Fibroblast of lung (primary cell): ENCODE measurements around the gene ALAS1. TPM values are rescaled to one million over a fixed set of nuclear protein-coding genes. Genes with fewer than 3 reads are reported as not detected.
A peak's percentile ranks its signal among the peaks of the same experiment; 100 is the strongest.

ENCODE experiments used
- DNase-seq, 2 donors: peaks; one replicate each; pipeline versions ENCODE4 v3.0.0 to v3.0.0-alpha.2; 2010; ENCODE audit warnings: low read depth in 2 of 2
- H2AFZ ChIP-seq: 2 replicates; pipeline ENCODE4 v1.5.1; 2012; ENCODE audit warnings: low read length, control low read depth, inconsistent platforms
- H3K27ac ChIP-seq: 2 replicates; pipeline ENCODE4 v1.5.1; 2011; ENCODE audit warnings: low read length, control low read depth; ENCODE audit not compliant: insufficient read depth
- H3K27me3 ChIP-seq: 2 replicates; pipeline ENCODE4 v1.5.1; 2011; ENCODE audit warnings: mild to moderate bottlenecking, low read length; ENCODE audit not compliant: control insufficient read depth, insufficient read depth
- H3K36me3 ChIP-seq: 2 replicates; pipeline ENCODE4 v1.5.1; 2011; ENCODE audit warnings: low read length; ENCODE audit not compliant: control insufficient read depth, insufficient read depth
- H3K4me1 ChIP-seq: 2 replicates; pipeline ENCODE4 v1.5.1; 2011; ENCODE audit warnings: low read length; ENCODE audit not compliant: control insufficient read depth, insufficient read depth; ENCODE audit errors: extremely low read depth
- H3K4me2 ChIP-seq: 2 replicates; pipeline ENCODE4 v1.5.1; 2011; ENCODE audit warnings: low read length, control low read depth; ENCODE audit not compliant: insufficient read depth; ENCODE audit errors: extremely low read depth
- H3K4me3 ChIP-seq, 4 experiments: fragments of 200-600 bp in 1 of 4; sonication (generic) in 1 of 4; replicated peaks in 1 of 4; 2 replicates each; pipeline ENCODE4 v1.5.1; 2011 to 2016; ENCODE audit warnings: low read length in 4 of 4, low read depth in 3 of 4, mild to moderate bottlenecking in 3 of 4, control low read depth in 2 of 4, inconsistent platforms in 1 of 4, mixed read lengths in 1 of 4; ENCODE audit not compliant: insufficient read depth in 1 of 4; ENCODE audit errors: control extremely low read depth in 1 of 4
- H3K79me2 ChIP-seq: 2 replicates; pipeline ENCODE4 v1.5.1; 2012; ENCODE audit warnings: mild to moderate bottlenecking, low read length, inconsistent platforms; ENCODE audit not compliant: control insufficient read depth, insufficient read depth
- H3K9ac ChIP-seq: 2 replicates; pipeline ENCODE4 v1.5.1; 2011; ENCODE audit warnings: mild to moderate bottlenecking, low read length, control low read depth; ENCODE audit not compliant: insufficient read depth
- H3K9me3 ChIP-seq: 2 replicates; pipeline ENCODE4 v1.5.1; 2012; ENCODE audit warnings: low read depth, low read length; ENCODE audit not compliant: control insufficient read depth, insufficient read depth
- H4K20me1 ChIP-seq: 2 replicates; pipeline ENCODE4 v1.5.1; 2011; ENCODE audit warnings: low read length; ENCODE audit not compliant: control insufficient read depth, insufficient read depth; ENCODE audit errors: extremely low read depth
- EZH2 ChIP-seq: IDR thresholded peaks from 2 replicates; pipeline ENCODE4 v1.5.1; 2012; ENCODE audit warnings: low read length, control low read depth, mild to moderate bottlenecking; ENCODE audit errors: missing control alignments
- polyA plus RNA-seq, 2 donors: library from polyadenylated mRNA; depleted of rRNA in 1 of 2; stranded (reverse) in 1 of 2; unstranded in 1 of 2; fragments of >200 nt; gene quantifications; 2 replicates each; pipeline ENCODE4 v1.2.1, GENCODE V29; 2011 to 2012; ENCODE audit warnings: missing spikeins in 1 of 2
- total RNA-seq: library from RNA; depleted of rRNA; stranded (reverse); fragments of >200 nt; gene quantifications from 2 replicates; pipeline ENCODE4 v1.2.1, GENCODE V29; 2014
- TF ChIP-seq, protein P1 (sequence below), 2 donors: IDR thresholded peaks in 1 of 2; conservative IDR thresholded peaks in 1 of 2; 1 replicate in 1 of 2; 2 replicates in 1 of 2; pipeline ENCODE4 v1.5.1; 2011 to 2012; ENCODE audit warnings: low read length in 2 of 2, control low read depth in 1 of 2, inconsistent platforms in 1 of 2, low read depth in 1 of 2, mild to moderate bottlenecking in 1 of 2

ALAS1 gene
- total and polyA plus RNA-seq, 2 donors (not counting 1 experiment from before 2014, with no cell fraction given): 60.9 to 61.8 TPM

DNA sequence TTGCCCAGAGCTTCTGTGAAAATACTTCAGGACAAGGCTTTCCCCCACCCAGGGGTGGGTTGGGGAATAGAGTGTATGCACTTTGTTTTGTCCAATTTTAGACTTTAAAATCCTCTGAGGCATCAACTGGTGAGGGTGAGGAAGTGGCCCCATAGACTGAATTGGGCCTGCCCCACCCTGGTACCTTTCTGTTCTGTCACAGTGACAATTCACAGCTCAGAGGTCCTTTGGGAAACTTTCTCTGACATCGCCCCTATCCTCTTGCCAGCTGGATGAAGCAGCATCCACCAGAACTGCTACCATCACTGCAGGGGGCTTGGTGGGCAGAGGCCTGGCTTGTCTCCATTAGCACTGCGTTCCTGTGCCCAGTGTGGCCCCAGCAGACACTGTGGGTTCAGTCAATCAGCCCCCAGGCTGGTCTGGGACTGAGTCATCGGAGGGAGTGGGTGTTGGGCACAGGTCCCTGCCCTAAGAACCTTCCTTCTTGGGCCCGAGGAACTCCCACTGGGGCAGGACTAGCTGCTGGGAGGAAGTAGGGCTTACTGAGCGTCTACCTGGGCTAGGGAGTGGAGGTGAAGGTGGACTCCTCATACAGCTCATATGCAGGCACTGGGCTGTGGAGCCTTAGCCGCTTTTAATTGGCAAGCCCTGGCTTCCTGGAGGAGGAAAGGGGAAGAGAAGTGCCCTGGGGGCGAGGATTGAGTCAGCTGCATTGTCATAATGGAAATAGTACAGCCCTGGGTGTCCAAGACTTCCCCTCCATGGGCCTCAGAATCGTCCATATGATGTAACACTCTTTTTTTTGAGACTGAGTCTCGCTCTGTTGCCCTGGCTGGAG lies 46.0 kb downstream of the ALAS1 start:
- Histone ChIP-seq H3K4me1 (peaks cover 12% of the 10 kb centered on the region), H2AFZ (no peak overlapping the region), H3K9ac (no peak overlapping the region), H3K9me3 (no peaks in the 10 kb centered on the region), H3K27ac (no peak overlapping the region), H3K27me3 (no peaks in the 10 kb centered on the region), H3K4me3 (no peak overlapping the region), H3K4me2 (no peak overlapping the region), H3K36me3 (peaks cover 8% of the 10 kb centered on the region), H3K79me2 (peaks cover 1% of the 10 kb centered on the region), H4K20me1 (no peaks in the 10 kb centered on the region)
- DNase-seq: peak; percentile 19
- no peak for TF ChIP-seq EZH2
- TF ChIP-seq, protein P1, sequence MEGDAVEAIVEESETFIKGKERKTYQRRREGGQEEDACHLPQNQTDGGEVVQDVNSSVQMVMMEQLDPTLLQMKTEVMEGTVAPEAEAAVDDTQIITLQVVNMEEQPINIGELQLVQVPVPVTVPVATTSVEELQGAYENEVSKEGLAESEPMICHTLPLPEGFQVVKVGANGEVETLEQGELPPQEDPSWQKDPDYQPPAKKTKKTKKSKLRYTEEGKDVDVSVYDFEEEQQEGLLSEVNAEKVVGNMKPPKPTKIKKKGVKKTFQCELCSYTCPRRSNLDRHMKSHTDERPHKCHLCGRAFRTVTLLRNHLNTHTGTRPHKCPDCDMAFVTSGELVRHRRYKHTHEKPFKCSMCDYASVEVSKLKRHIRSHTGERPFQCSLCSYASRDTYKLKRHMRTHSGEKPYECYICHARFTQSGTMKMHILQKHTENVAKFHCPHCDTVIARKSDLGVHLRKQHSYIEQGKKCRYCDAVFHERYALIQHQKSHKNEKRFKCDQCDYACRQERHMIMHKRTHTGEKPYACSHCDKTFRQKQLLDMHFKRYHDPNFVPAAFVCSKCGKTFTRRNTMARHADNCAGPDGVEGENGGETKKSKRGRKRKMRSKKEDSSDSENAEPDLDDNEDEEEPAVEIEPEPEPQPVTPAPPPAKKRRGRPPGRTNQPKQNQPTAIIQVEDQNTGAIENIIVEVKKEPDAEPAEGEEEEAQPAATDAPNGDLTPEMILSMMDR (conservative IDR thresholded peaks at IDR 0.05 in 1 of 2, IDR thresholded peaks at IDR 0.05 in 1 of 2; ENCODE audit: low read depth in 1 of 2, low read length in 2 of 2): no peak

- no peaks in the 10 kb centered on the region for H3K9me3 ChIP-seq
- TF ChIP-seq EZH2: no peak
- TF ChIP-seq, protein P1 (conservative IDR thresholded peaks at IDR 0.05 in 1 of 2, IDR thresholded peaks at IDR 0.05 in 1 of 2; ENCODE audit: low read depth in 1 of 2, low read length in 2 of 2): no peak
- H3K36me3 ChIP-seq: peaks cover 12% of the 10 kb centered on the region
- H3K27ac ChIP-seq: peak within 1 kb of the TSS; percentile 42
- H3K4me3 ChIP-seq: peak within 1 kb of the TSS; percentile 46 to 67 (median 58)
- H3K79me2 ChIP-seq: no peaks in the 10 kb centered on the region
- H3K4me1 ChIP-seq: peaks cover 5% of the 10 kb centered on the region
- no peaks in the 10 kb centered on the region for H3K27me3 ChIP-seq
- DNase-seq: peak; percentile 41 to 48
- H2AFZ ChIP-seq: peak within 1 kb of the TSS; percentile 80
- no peaks in the 10 kb centered on the region for H4K20me1 ChIP-seq
- H3K4me2 ChIP-seq: peak within 1 kb of the TSS; percentile 92
- peak within 1 kb of the TSS; percentile 59 for H3K9ac ChIP-seq
Observed at GRCh38 chr3:52245322-52246263, 47.6 kb downstream of the ALAS1 start, which contains the start of gene PPM1M. Gene PPM1M (plus strand): TSS chr3:52245759. CDS start chr3:52245825, 66 bp downstream.

GRCh38 chr3:52246264-52246620 lies 48.3 kb downstream of the ALAS1 start:
- Histone ChIP-seq H3K9me3 (no peaks in the 10 kb centered on the region), H3K4me3 (peak overlapping the region; percentile 32 to 67 (median 57)), H3K27me3 (no peaks in the 10 kb centered on the region), H3K4me2 (peak overlapping the region; percentile 92), H4K20me1 (no peaks in the 10 kb centered on the region), H3K4me1 (peaks cover 2% of the 10 kb centered on the region), H3K79me2 (no peaks in the 10 kb centered on the region), H3K36me3 (peaks cover 12% of the 10 kb centered on the region), H2AFZ (no peak overlapping the region), H3K9ac (no peak overlapping the region), H3K27ac (no peak overlapping the region)
- TF ChIP-seq, protein P1 (conservative IDR thresholded peaks at IDR 0.05 in 1 of 2, IDR thresholded peaks at IDR 0.05 in 1 of 2; ENCODE audit: low read depth in 1 of 2, low read length in 2 of 2): no peak
- TF ChIP-seq EZH2: no peak
- DNase-seq: no peak
